Fibroblast of villous mesenchyme (primary cell): Measurements from ENCODE around the gene R3HDM2. TPM values are rescaled to one million over a fixed set of nuclear protein-coding genes. Genes with fewer than 3 reads are reported as not detected.
"Not testable (repeated sequence)": the region's sequence is repeated elsewhere in the genome, so short reads cannot be mapped to it uniquely, and the experiment has no call there.

Source experiments
- DNase-seq: peaks from one replicate; pipeline ENCODE4 v3.0.0-alpha.2; 2010; ENCODE audit warnings: low read depth
- H3K4me3 ChIP-seq: 2 replicates; pipeline ENCODE4 v1.5.1; 2011; ENCODE audit warnings: low read depth, mild to moderate bottlenecking, low read length
- total RNA-seq: library from RNA; depleted of rRNA; stranded (reverse); fragments of >200 nt; gene quantifications from 2 replicates; pipeline ENCODE4 v1.2.3, GENCODE V29; 2012
- TF ChIP-seq, protein P1 (sequence below): IDR thresholded peaks from 2 replicates; pipeline ENCODE4 v1.5.1; 2012; ENCODE audit warnings: low read depth, mild to moderate bottlenecking, low read length; ENCODE audit not compliant: insufficient read depth

R3HDM2 gene
- total RNA-seq, 1 donor = 19.0 TPM

DNA sequence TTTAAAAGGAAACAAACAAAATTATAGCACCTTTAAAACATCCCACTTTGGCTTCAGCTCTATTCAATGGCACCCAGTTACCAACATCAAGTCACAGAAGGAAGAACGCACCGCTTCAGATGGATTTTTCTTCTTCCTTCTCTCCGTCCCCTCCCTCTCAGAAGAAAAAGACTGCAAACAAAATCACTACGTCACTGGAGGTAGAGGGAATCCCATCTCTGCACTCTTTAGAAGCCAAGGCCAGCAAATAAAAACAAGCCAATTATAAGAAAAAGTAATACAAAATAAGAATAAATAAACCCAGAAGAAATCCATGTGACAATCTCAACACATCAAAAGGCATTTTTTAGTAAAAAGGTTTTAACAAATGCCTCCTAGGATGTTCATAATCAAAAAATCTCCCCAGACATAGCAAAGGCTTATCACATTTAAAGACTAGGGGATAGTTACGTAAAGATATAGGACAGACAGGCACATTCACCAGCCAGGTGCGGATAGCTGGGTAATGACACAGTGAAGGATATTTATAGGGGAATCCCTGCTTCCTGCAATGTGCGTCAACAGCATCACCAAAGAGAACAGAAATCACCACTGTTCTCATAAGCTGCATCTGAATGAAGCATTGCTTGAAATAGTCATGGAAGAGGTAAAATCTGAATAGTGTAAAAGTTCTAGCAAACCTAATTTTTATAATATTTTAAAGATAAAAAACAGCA lies 89.4 kb downstream of the R3HDM2 start:
- DNase-seq = peak; percentile 69
- H3K4me3 ChIP-seq = no peak overlapping the region
- TF ChIP-seq, protein P1, sequence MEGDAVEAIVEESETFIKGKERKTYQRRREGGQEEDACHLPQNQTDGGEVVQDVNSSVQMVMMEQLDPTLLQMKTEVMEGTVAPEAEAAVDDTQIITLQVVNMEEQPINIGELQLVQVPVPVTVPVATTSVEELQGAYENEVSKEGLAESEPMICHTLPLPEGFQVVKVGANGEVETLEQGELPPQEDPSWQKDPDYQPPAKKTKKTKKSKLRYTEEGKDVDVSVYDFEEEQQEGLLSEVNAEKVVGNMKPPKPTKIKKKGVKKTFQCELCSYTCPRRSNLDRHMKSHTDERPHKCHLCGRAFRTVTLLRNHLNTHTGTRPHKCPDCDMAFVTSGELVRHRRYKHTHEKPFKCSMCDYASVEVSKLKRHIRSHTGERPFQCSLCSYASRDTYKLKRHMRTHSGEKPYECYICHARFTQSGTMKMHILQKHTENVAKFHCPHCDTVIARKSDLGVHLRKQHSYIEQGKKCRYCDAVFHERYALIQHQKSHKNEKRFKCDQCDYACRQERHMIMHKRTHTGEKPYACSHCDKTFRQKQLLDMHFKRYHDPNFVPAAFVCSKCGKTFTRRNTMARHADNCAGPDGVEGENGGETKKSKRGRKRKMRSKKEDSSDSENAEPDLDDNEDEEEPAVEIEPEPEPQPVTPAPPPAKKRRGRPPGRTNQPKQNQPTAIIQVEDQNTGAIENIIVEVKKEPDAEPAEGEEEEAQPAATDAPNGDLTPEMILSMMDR = no peak

DNA sequence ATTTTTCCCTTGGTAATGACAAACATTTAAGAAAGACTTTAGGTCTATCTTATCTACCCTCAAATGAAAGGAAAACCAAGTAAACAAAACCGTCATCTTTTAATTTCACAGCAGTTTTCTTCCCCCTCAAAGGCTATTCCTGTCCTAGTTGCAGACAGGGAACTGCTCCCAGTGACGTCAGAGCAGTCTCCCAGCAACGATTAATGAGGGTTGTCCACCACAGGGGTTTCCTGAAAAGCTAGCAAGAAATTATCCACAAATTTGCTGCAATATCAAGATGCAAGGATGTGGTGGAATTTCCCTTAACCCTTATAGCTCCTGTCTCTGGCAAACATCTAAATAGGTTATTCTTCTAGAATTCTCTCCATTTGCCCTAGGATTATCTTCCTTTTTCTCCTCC lies 90.7 kb downstream of the R3HDM2 start:
- no peak overlapping the region for H3K4me3 ChIP-seq
- TF ChIP-seq, protein P1 = no peak
- DNase-seq = peak; percentile 92

DNA sequence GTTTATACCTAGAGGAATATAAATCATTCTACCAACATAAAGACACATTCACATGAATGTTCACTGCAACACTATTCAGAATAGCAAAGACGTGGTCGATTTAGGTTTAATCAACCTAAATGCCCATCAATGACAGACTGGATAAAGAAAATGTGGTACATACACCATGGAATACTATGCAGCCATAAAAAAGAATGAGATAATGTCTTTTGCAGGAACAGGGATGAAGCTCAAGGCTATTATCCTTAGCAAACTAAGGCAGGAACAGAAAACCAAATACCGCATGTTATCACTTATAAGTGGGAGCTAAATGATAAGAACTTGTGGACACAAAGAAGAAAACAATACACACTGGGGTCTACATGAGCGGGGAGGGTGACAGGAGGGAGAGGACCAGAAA lies 94.5 kb downstream of the R3HDM2 start:
- not testable (repeated sequence) for H3K4me3 ChIP-seq, DNase-seq

DNA sequence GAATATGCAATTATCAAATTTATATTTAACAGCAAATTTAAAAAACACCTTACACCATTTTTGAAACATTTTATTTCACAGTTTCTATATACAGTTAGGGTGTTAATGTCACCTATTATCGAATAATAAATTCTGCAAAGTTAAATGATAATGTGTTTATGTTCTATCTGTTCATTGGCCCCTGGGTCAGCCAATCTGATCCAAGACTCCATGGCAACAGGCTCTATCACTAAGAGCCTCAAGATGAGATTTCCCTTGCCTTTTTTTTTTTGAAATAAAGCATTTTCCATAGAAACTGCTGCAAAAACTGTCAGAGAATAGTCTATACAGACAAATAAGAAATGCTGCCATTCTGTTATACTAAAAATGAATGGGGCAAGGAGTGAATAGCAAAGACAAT lies 96.6 kb downstream of the R3HDM2 start:
- no peak for DNase-seq
- TF ChIP-seq, protein P1 = no peak

DNA sequence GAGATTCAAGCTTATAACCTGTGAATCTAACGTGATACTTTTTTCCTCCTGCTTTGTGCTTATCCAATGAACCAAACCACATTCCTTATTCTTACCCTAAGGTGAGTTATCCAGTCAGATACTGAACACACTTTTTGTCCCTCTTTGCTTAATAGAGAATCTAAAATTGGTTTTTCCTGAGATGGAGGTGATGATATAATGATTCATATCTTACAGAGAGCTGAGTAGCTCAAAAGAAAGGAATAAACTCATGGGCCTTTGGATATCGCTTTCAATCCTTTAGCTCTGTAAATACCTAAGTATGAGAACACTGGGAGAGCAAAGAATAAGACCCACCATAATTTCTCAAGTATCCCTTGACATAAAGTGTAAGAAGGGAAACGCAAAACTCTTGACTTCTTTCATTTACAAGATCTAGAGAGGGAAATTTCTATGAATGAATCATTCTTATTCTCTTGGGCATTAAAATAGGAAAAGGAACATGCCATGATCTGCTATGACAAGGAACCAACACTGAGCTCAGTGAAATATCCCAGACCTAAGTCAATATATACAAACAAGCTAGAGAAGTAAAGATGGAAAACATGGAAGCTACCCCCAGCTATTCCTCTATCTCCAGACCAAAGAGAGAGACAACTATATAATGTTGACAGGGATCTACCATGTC lies 98.1 kb downstream of the R3HDM2 start:
- TF ChIP-seq, protein P1 = no peak
- no peak for DNase-seq
- H3K4me3 ChIP-seq = no peak overlapping the region

More for the DNA sequence above, 96.6 kb downstream of the R3HDM2 start:
- no peak overlapping the region for H3K4me3 ChIP-seq

DNA sequence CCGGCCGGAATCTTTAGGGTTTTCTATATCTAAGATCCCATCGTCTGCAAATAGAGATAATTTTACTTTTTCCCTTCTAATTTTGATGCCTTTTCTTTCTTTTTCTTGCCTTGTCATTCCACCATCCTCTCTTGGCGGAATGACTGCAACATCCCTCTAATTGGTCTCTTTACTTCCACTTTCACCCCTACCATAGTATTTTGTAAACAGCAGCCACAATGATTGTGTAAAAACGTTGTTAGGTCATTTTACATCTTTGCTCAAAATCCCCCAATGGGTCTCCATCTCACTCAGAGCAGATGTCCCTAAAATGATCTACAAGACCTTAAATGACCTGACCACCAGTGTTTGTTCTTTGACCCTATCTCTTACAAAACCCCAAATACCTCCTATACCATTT lies 99.9 kb downstream of the R3HDM2 start:
- H3K4me3 ChIP-seq = no peak overlapping the region
- DNase-seq = no peak
- TF ChIP-seq, protein P1 = no peak

DNA sequence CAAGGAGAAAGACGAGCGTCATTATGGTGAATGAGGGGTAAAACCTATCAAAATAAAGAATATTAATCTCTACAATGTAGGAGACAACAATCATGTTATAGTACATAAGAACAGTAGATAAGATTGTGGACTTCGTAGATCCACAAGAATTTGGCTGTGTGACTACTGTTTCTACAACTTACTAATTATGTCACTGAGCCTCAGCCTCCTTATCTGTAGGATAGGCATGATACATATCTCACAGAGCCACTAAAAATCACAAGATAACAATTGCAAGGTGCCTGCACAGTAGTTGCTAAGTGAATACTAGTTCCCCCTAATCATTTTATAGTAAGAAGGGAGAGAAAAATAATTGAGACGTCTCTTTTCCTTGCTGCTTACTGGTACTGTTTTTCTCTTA lies 101.6 kb downstream of the R3HDM2 start:
- TF ChIP-seq, protein P1 = no peak
- no peak for DNase-seq
- no peak overlapping the region for H3K4me3 ChIP-seq
